ENCODE data around the gene ERMARD.

DNA sequence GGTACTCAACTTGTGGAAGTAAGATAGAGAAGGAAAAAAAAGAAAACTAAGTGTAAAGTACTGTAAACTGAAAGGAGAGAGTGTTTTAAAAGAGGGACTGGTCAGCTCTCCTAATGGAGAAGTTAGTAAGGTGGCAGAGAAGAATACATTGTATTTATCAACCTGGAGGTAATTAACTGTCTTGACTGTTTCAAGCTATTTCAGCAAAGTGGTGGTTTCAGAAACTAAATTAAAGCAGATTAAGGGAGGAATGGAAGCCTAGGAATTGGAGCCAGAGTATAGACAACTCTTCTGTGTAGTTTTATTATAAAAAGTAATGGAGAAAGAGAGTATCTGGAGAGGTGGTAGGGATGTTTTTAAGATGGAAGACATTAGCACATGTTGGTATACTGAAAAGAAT, 24.5 kb upstream of the ERMARD start:
- TF ChIP-seq, protein P1, sequence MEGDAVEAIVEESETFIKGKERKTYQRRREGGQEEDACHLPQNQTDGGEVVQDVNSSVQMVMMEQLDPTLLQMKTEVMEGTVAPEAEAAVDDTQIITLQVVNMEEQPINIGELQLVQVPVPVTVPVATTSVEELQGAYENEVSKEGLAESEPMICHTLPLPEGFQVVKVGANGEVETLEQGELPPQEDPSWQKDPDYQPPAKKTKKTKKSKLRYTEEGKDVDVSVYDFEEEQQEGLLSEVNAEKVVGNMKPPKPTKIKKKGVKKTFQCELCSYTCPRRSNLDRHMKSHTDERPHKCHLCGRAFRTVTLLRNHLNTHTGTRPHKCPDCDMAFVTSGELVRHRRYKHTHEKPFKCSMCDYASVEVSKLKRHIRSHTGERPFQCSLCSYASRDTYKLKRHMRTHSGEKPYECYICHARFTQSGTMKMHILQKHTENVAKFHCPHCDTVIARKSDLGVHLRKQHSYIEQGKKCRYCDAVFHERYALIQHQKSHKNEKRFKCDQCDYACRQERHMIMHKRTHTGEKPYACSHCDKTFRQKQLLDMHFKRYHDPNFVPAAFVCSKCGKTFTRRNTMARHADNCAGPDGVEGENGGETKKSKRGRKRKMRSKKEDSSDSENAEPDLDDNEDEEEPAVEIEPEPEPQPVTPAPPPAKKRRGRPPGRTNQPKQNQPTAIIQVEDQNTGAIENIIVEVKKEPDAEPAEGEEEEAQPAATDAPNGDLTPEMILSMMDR (IDR thresholded peaks at IDR 0.05) = no peak
- no peak for TF ChIP-seq POLR2A (IDR thresholded peaks at IDR 0.05)
